Nephron (organoid): ENCODE results near the gene NF2.
A peak's percentile ranks its signal among the peaks of the same experiment; 100 is the strongest.

Source experiments
- H3K27ac Mint-ChIP-seq, 3 experiments: 2 replicates each; pipeline ENCODE4 v1.8.0; 2020; ENCODE audit warnings: mixed read lengths in 3 of 3, mild to moderate bottlenecking in 2 of 3, moderate library complexity in 1 of 3
- H3K27me3 Mint-ChIP-seq: 2 replicates; pipeline ENCODE4 v1.8.0; 2021; ENCODE audit warnings: low read depth, mild to moderate bottlenecking, moderate library complexity, mixed read lengths
- H3K36me3 Mint-ChIP-seq: 2 replicates; pipeline ENCODE4 v1.8.0; 2020; ENCODE audit warnings: low read depth, mixed read lengths
- H3K4me1 Mint-ChIP-seq: 2 replicates; pipeline ENCODE4 v1.8.0; 2020; ENCODE audit warnings: mixed read lengths
- H3K4me3 Mint-ChIP-seq, 3 experiments: 2 replicates each; pipeline ENCODE4 v1.8.0; 2020; ENCODE audit warnings: mild to moderate bottlenecking in 3 of 3, mixed read lengths in 3 of 3, moderate library complexity in 2 of 3
- H3K9me3 Mint-ChIP-seq: 2 replicates; pipeline ENCODE4 v1.8.0; 2020; ENCODE audit warnings: mixed read lengths
- TF ChIP-seq, protein P1 (sequence below), 3 experiments: fragments of 200-600 bp; sonication (generic); IDR thresholded peaks; one replicate each; pipeline ENCODE4 v1.5.0; 2021; ENCODE audit warnings: antibody characterized with exemption in 3 of 3; ENCODE audit not compliant: unreplicated experiment in 3 of 3

NF2 gene

DNA sequence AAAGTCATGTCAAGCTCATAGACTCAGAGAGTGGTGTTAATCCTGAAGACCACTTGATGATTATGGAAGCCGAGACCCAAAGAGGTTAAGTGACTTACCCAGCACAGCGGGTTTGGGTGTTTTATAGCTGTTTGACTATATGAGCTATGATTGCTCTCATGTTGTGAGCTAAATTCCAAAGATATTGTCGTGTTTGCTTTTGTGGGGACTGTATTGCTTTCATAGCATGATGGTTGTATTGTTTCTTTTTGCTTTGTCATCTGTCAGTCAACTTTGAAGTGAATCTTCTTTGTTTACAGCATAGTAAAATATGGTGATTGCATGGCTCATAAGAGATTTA is 23.7 kb downstream of the NF2 start:
- no peak overlapping the region for H3K4me3 Mint-ChIP-seq
- H3K4me1 Mint-ChIP-seq, result peaks cover 42% of the 10 kb centered on the region

DNA sequence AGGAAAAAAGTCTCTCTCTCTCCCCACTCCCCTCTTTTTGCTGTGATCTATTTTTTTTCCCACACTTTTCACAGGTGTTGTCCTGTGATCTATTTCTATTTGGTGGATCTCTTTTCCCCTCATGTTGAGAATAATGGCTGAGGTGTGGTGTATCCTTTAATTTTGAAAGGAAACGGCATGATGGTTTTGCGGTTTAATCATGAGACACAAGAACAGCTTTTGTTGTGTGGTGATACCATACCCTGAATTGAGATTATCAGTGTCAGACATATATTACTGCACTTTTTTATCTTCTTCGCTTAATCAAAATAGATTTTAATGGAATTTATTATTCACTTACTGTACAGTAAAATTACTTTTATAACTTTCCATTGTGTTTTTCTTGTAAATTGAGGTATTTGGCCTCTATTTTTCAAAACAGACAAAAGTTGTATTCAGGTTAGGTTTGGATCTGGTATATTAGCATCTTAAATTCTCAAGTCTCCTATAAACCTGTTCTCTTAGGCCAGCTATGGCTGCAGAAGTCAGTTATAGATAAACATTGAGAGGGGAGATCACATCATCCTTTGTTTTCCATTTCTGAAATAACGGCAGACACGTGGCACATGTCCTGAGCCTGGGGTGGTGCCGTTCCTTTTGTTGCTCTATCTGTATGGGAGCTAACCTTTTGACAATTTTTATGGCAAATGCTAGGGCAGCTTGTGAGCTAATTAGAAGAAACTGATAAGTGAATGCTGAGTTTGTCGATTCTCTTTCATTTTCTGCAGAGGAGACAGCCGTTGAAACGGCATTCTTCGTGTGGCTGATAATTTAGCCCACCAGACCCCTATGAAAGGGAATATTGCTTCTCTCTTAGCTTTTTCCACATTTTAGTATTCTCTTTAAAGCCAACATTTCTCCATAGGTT is 25.8 kb downstream of the NF2 start:
- TF ChIP-seq, protein P1, sequence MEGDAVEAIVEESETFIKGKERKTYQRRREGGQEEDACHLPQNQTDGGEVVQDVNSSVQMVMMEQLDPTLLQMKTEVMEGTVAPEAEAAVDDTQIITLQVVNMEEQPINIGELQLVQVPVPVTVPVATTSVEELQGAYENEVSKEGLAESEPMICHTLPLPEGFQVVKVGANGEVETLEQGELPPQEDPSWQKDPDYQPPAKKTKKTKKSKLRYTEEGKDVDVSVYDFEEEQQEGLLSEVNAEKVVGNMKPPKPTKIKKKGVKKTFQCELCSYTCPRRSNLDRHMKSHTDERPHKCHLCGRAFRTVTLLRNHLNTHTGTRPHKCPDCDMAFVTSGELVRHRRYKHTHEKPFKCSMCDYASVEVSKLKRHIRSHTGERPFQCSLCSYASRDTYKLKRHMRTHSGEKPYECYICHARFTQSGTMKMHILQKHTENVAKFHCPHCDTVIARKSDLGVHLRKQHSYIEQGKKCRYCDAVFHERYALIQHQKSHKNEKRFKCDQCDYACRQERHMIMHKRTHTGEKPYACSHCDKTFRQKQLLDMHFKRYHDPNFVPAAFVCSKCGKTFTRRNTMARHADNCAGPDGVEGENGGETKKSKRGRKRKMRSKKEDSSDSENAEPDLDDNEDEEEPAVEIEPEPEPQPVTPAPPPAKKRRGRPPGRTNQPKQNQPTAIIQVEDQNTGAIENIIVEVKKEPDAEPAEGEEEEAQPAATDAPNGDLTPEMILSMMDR (IDR thresholded peaks at IDR 0.05; ENCODE audit: unreplicated experiment in 3 of 3), result no peak
- Mint-ChIP-seq H3K9me3 (no peaks in the 10 kb centered on the region), H3K4me1 (peaks cover 40% of the 10 kb centered on the region), H3K27ac (no peak overlapping the region), H3K27me3 (no peaks in the 10 kb centered on the region), H3K36me3 (no peaks in the 10 kb centered on the region), H3K4me3 (no peak overlapping the region)

More for the DNA sequence above, 23.7 kb downstream of the NF2 start:
- H3K36me3 Mint-ChIP-seq, result no peaks in the 10 kb centered on the region
- peak overlapping the region; percentile 0 to 62 (median 37) for H3K27ac Mint-ChIP-seq
- no peaks in the 10 kb centered on the region for H3K9me3 Mint-ChIP-seq
- no peaks in the 10 kb centered on the region for H3K27me3 Mint-ChIP-seq
- TF ChIP-seq, protein P1 (IDR thresholded peaks at IDR 0.05; ENCODE audit: unreplicated experiment in 3 of 3), result no peak

DNA sequence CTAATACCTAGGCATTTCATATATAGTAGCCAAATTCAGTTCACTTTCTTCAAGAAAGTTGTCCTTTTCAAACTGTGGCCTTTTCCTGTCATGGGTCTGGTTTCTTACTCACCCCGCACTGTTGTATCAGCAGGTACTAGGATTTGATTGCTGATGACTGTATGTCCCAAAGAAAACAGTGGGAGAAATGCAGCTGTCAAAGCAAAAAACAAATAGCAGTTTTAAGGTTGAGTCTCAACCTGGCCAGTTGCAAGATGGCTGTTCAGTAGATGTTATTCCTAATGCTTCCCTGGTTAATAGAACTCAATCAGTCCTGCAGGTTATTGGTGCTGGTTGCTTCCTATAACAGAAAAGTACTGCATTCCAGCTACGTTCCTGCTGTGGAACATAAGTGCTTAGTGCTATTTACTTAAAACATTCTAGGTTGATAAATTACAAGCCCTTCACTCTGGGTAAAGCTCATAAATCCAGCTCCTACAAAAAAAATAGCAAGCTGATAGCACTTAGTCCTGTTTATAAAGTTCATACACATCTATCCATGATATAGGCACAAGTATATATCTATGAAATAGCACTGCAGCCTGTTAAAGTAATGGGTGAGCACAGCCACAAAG is 26.6 kb downstream of the NF2 start:
- Mint-ChIP-seq H3K4me1 (peaks cover 37% of the 10 kb centered on the region), H3K27me3 (no peaks in the 10 kb centered on the region), H3K9me3 (no peaks in the 10 kb centered on the region), H3K36me3 (no peaks in the 10 kb centered on the region), H3K27ac (peak overlapping the region in 2 of 3 experiments; percentile 24 to 31), H3K4me3 (no peak overlapping the region)
- TF ChIP-seq, protein P1 (IDR thresholded peaks at IDR 0.05; ENCODE audit: unreplicated experiment in 3 of 3), result no peak

DNA sequence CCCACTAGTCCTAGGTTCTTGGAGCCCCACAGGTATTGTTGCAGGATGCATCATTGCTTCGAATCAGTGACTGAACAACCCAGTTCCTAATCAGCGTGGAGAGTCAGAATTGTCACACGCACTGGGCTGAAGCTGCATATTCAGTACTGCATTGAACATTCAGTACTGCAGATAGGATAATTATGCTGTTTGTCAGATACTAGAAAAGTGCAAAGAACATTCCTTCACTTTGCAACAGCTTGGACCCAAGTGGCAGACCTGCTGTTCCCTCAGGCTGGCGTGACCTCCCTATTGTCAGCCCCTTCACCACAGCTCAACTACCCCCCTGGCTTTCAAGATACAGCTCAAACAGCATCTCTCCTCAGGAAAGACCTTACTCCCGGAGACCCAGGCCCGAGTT is 27.6 kb downstream of the NF2 start:
- Mint-ChIP-seq H3K27me3 (no peaks in the 10 kb centered on the region), H3K27ac (no peak overlapping the region), H3K36me3 (no peaks in the 10 kb centered on the region), H3K4me3 (no peak overlapping the region), H3K4me1 (peaks cover 28% of the 10 kb centered on the region), H3K9me3 (no peaks in the 10 kb centered on the region)
- TF ChIP-seq, protein P1 (IDR thresholded peaks at IDR 0.05; ENCODE audit: unreplicated experiment in 3 of 3), result no peak

DNA sequence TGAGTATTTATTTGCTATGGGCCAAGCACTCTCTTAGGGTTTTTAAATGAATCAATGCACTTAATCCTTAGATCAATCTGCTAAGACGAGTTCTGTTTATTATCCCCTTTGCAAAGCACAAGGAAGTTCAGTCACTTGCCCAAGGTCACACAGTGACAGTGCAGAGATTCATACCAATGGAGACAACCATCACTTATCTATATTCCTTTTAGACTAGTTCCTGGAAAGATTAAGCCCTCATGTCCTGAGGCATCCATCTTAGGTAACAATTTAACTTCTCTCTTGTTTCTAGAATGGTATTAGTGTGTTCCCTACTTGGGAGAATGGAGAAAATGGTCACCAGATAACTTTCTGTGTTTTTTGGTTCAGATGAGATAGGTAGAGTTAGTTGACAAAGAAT is 28.3 kb downstream of the NF2 start:
- Mint-ChIP-seq H3K27me3 (no peaks in the 10 kb centered on the region), H3K27ac (no peak overlapping the region), H3K36me3 (no peaks in the 10 kb centered on the region), H3K9me3 (no peaks in the 10 kb centered on the region), H3K4me3 (no peak overlapping the region), H3K4me1 (peaks cover 23% of the 10 kb centered on the region)
- TF ChIP-seq, protein P1 (IDR thresholded peaks at IDR 0.05; ENCODE audit: unreplicated experiment in 3 of 3), result no peak
